HG03103 (cell line): ENCODE results near the gene DGKI.

Experiments used
- ATAC-seq: cut with Tn5 transposase; IDR thresholded peaks from one replicate; pipeline ENCODE4 v1.9.1; 2021; ENCODE audit warnings: low read depth; ENCODE audit not compliant: unreplicated experiment

The DGKI gene

GRCh38 chr7:137611606-137612005 lies 235.2 kb downstream of the DGKI start:
- ATAC-seq = no peak

- no peak for ATAC-seq
Observed at GRCh38 chr7:137609500-137609899, 237.3 kb downstream of the DGKI start.

GRCh38 chr7:137606061-137606674 lies 240.6 kb downstream of the DGKI start:
- no peak for ATAC-seq

GRCh38 chr7:137603043-137603442 lies 243.7 kb downstream of the DGKI start:
- ATAC-seq = no peak

GRCh38 chr7:137601642-137602041 lies 245.1 kb downstream of the DGKI start:
- ATAC-seq = no peak

DNA sequence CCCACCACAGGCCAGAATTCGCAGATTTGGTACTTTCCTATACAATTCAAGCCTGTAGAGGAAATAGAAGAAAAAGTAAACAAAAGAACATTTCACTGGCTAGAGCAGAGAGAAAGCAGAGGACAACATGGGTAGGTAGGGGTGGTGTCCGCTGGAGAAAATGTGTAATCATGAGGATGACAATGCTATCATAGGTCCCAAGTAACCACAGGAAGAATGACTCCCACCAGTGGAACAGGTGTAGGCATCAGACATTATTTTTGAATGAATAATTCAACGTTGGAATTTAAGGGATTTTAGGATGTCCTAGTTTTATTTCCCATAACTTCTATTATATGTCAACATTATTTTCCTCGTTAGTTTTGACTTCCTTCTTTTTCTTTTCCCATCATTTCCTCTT lies 248.9 kb downstream of the DGKI start:
- ATAC-seq = no peak

DNA sequence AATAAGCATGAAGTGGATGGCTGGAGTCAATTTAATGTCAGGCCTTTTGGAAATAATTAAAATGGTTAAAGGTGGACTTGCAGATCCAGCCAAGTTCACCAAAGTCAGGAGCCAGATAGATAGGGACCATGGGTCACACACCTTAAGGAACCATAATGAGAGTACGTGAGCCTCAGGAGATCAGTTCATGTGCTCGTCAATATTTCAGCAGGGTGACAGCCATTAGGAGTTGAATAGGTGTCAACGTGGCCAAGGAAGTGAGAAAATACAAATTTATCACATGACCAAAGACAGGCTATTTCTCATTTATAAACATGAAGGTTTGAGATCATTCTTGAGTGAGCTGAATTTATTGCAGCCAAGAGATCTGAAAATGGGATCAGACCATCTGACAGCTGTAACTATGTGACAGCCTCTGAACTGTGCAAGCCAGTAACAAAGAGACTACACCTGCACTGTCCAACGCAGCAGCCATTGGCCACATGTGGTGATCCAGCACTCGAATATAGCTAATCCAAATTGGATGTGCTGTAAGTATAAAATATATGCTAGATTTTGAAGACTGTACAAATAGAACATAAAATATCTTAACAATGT lies 253.6 kb downstream of the DGKI start:
- no peak for ATAC-seq

GRCh38 chr7:137592232-137592896 lies 254.4 kb downstream of the DGKI start:
- peak; percentile 57 for ATAC-seq

- ATAC-seq = no peak
Observed at GRCh38 chr7:137591421-137591837, 255.3 kb downstream of the DGKI start.

GRCh38 chr7:137590756-137591305 lies 255.9 kb downstream of the DGKI start:
- no peak for ATAC-seq

DNA sequence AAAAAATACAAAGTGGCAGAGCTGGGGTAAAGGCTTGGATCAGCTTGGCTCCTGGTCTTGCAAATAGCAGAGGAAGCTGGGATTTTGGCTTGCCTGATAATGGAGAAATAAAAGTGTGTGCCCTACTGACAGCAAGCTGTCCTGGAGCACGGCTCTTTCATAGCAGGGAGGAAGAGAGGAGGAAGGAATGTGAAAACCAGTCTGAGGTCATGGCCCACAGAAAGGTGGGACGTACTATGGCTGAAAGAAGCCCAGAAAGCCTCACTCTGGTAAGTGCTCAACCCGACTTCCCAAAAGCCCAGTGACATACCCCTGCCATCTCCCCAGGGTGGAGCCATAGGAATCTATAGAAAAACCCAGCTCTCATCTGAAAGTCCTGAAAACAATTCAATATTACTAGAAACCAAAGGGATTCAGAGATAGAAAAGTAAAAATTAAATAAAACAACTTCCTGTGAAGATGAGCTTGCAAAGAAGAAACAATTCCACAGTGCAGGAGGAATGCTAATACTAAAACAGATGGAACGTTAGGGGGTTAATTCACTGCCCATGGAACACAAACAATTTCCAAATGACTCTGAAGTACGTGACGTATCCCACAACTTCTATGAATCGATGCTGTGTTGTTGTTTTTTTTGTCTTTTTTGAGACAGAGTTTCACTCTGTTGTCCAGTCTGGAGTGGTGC lies 256.6 kb downstream of the DGKI start:
- ATAC-seq = no peak

DNA sequence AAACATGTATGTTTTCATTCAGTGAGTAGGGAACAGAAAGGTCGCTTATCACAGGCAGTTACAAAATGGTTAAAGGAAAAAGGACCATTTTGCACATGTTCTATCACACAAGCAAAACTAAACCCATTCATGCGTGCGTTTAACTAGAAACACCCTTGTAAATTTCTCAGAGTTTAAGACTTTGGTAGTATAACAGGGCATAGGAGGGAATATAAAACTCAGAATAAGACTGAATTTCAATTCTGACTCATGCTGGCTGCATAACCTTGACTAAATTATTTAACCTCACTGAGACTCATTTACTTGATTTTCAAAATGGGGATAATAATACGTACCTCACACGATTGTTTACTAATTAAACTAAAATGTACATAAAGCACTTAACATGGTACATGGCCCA lies 259.4 kb downstream of the DGKI start:
- ATAC-seq = no peak

DNA sequence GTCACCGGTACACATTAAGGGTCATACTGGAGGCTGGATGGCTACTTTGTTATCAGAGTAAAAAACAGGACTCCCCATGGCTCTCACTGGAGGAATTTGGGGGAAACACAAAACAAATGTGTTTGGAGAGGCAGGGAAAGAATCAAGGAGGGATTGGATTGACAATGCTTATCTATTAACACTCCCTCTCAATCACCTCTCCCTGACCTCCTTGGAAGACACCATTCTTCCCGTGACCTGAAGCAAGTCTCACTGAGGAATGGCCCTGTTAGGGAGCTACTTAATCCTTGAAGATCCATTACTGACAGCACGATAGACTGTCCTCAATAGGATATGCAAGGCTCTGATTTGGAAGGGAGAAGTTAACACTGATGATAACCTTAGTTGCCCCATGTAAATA lies 261.2 kb downstream of the DGKI start:
- ATAC-seq = no peak

DNA sequence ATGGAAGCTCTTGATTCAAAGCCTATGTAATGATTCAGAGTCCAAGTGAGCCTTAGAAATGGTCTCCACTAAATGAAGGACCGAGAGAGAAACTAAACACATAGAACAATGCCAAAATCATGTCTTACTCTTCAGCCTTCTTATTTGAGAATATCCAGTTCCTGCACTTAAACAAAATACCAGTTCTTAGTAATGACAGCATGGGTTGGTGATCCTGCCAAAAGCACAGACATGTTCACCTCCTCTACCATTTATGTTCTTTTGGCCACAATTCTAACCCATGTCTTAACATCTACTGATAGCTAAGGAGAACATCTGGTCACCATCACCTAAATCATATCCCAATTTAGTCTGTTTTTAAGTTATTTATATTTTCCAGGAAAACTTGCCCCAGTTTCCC lies 263.6 kb downstream of the DGKI start:
- ATAC-seq = no peak

- ATAC-seq = no peak
Observed at GRCh38 chr7:137579913-137580640, 266.7 kb downstream of the DGKI start.

DNA sequence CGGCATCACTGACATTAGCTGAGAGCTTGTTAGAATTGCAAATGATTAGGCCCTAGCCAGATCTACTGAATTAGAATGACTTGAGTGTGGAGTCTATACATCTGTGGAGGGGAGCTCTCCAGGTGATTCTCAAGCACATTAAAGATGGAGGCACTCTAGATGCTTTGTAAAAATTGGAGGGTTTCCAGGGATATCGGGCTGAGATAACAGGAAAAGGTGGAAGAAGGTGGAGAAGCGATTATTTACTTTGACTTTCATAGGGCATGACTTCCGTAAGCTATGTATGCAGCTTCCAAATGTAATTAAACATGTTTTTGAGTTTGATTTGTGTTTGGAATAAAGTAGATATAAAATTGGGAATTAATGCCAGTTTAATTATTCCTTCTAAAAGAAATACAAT lies 268.2 kb downstream of the DGKI start:
- ATAC-seq = no peak

DNA sequence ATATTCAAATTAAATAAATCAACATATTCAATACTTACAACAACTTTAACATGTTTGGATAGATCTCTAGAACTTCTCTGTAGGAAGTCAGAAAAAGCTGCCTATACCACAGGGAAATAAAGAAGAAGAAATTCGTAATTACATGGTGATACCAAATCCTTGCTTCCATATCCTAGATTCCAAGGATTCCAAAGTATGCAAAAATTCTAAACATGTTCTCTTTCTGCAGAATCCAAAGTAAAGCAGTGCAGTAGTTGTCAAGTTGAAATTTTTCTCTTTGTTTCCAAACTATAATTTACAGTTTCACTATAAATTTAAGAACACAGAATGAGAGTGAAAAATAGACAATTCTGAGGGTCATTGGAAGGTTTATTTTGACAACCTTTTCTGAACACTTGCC lies 269.6 kb downstream of the DGKI start:
- ATAC-seq = no peak

GRCh38 chr7:137576481-137576880 lies 270.3 kb downstream of the DGKI start:
- no peak for ATAC-seq

- ATAC-seq = no peak
Observed at GRCh38 chr7:137574812-137575211, 272.0 kb downstream of the DGKI start.

DNA sequence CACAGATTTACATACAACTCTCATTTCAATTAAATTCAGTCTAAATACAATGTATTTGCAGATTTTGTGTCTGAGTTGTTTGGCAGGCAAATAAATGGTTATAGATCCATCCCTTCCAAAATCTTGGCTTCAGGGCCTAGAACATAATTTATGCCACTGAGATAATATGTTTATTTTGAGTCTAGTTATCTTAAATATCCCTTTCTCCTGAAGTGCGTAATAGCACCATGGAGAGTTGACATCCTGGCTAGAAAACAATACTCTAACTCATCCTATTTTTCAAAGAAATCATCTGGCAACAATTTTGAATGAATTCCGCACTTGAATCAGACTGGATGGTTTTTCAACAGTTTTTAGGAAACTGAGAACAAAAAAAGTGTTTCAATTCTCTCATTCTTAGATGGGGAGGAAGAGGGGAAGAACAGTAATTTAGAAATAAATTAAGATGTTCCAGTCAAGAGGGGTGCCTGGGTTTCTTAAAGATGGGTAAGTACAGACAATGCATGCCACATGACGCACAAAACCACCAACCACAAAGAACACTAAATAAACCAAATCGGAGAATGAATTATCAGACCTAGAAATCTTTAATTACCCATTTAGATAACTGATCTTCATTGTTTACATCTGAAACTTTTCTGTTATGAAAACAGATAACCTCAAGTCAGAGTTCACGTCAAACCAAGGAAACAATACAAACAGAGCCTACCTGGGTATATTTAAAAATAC lies 274.6 kb downstream of the DGKI start:
- ATAC-seq = no peak
